Keratinocyte (primary cell): Measurements from ENCODE around the gene PPP1R14D. TPM values are rescaled to one million over a fixed set of nuclear protein-coding genes. Genes with fewer than 3 reads are reported as not detected.
A peak's percentile ranks its signal among the peaks of the same experiment; 100 is the strongest.

ENCODE experiments used
- DNase-seq: peaks from one replicate; pipeline ENCODE4 v3.0.0-alpha.2; 2011; ENCODE audit warnings: low read depth, missing footprints, low spot score
- FAIRE-seq: peaks from 2 replicates; lab custom pipeline; 2011; peaks lifted over from hg19 to GRCh38; lab: Jason Lieb, UNC
- H2AFZ ChIP-seq: 2 replicates; pipeline ENCODE4 v1.6.0; 2012; ENCODE audit warnings: low read length, control low read depth, inconsistent platforms; ENCODE audit not compliant: control insufficient read depth
- H3K27ac ChIP-seq: 2 replicates; pipeline ENCODE4 v1.5.1; 2011; ENCODE audit warnings: low read length; ENCODE audit not compliant: control insufficient read depth, insufficient read depth
- H3K27me3 ChIP-seq: 3 replicates; pipeline ENCODE4 v1.6.0; 2011; ENCODE audit warnings: low read length; ENCODE audit not compliant: control insufficient read depth, insufficient read depth; ENCODE audit errors: extremely low read depth
- H3K36me3 ChIP-seq, 2 experiments: 2 replicates in 1 of 2; 3 replicates in 1 of 2; pipeline ENCODE4 v1.5.1; 2011; ENCODE audit warnings: low read length in 2 of 2, mild to moderate bottlenecking in 1 of 2; ENCODE audit not compliant: control insufficient read depth in 2 of 2, insufficient read depth in 2 of 2; ENCODE audit errors: extremely low read depth in 1 of 2
- H3K4me1 ChIP-seq: 3 replicates; pipeline ENCODE4 v1.5.1; 2011; ENCODE audit warnings: low read length; ENCODE audit not compliant: control insufficient read depth, insufficient read depth; ENCODE audit errors: extremely low read depth
- H3K4me2 ChIP-seq: 3 replicates; pipeline ENCODE4 v1.6.0; 2011; ENCODE audit warnings: low read depth, low read length; ENCODE audit not compliant: control insufficient read depth, insufficient read depth; ENCODE audit errors: extremely low read depth
- H3K4me3 ChIP-seq, 3 experiments: fragments of 200-600 bp in 1 of 3; sonication (generic) in 1 of 3; 2 replicates in 2 of 3; 3 replicates in 1 of 3; pipeline ENCODE4 v1.5.1; 2011 to 2016; ENCODE audit warnings: low read length in 3 of 3, mild to moderate bottlenecking in 3 of 3, control low read depth in 2 of 3, inconsistent platforms in 1 of 3, low read depth in 1 of 3, mixed read lengths in 1 of 3, mixed run types in 1 of 3, moderate library complexity in 1 of 3; ENCODE audit not compliant: control insufficient read depth in 2 of 3, insufficient read depth in 2 of 3; ENCODE audit errors: extremely low read depth in 1 of 3
- H3K79me2 ChIP-seq: 2 replicates; pipeline ENCODE4 v1.6.0; 2012; ENCODE audit warnings: low read length; ENCODE audit not compliant: control insufficient read depth, insufficient read depth
- H3K9ac ChIP-seq: 3 replicates; pipeline ENCODE4 v1.6.0; 2011; ENCODE audit warnings: low read length; ENCODE audit not compliant: control insufficient read depth, insufficient read depth; ENCODE audit errors: extremely low read depth
- H3K9me1 ChIP-seq: 3 replicates; pipeline ENCODE4 v1.6.0; 2011; ENCODE audit warnings: low read length; ENCODE audit not compliant: control insufficient read depth, insufficient read depth; ENCODE audit errors: extremely low read depth
- H3K9me3 ChIP-seq: 2 replicates; pipeline ENCODE4 v1.5.1; 2012; ENCODE audit warnings: low read depth, low read length; ENCODE audit not compliant: control insufficient read depth
- H4K20me1 ChIP-seq: 3 replicates; pipeline ENCODE4 v1.6.0; 2011; ENCODE audit warnings: low read length; ENCODE audit not compliant: control insufficient read depth, insufficient read depth; ENCODE audit errors: extremely low read depth
- CTCF ChIP-seq, 3 experiments: IDR thresholded peaks in 1 of 3; conservative IDR thresholded peaks in 1 of 3; optimal IDR thresholded peaks in 1 of 3; 2 replicates in 2 of 3; 3 replicates in 1 of 3; pipeline versions ENCODE3 to v1.5.1; 2011; ENCODE audit warnings: low read length in 3 of 3, mild to moderate bottlenecking in 3 of 3, moderate library complexity in 2 of 3, control low read depth in 1 of 3, inconsistent platforms in 1 of 3; ENCODE audit not compliant: insufficient read depth in 2 of 3; ENCODE audit errors: extremely low read depth in 1 of 3
- EZH2 ChIP-seq: IDR thresholded peaks from one replicate; pipeline ENCODE4 v1.6.1; 2012; ENCODE audit warnings: inconsistent platforms, mild to moderate bottlenecking, low read length, moderate library complexity
- dilution Hi-C: fragments of 300-500 bp; cut with MboI; formaldehyde crosslinking; loops from one replicate; pipeline ENCODE4 v1.7.0; 2020; ENCODE audit warnings: low sequenced_read_pairs; ENCODE audit not compliant: extremely low pct_ligation_motif_present
- polyA plus RNA-seq, 5 experiments: library from polyadenylated mRNA; depleted of rRNA in 3 of 5; stranded (reverse) in 3 of 5; stranded (forward) in 1 of 5; unstranded in 1 of 5; fragments of >200 nt; gene quantifications; 1 replicate in 1 of 5; 2 replicates in 3 of 5; 3 replicates in 1 of 5; pipeline versions ENCODE4 v1.2.1 to v1.2.3, GENCODE V29; 2011 to 2012; ENCODE audit warnings: missing spikeins in 2 of 5, low read depth in 1 of 5, low replicate concordance in 1 of 5

The PPP1R14D gene
- polyA plus RNA-seq, 1 donor (not counting 4 experiments of a cell fraction or from before 2014, with no cell fraction given): not detected

- Histone ChIP-seq H3K4me1 (peaks cover 25% of the 10 kb centered on the region), H2AFZ (no peak overlapping the region), H3K9me3 (no peaks in the 10 kb centered on the region), H3K27me3 (no peaks in the 10 kb centered on the region), H3K27ac (no peak overlapping the region), H3K9ac (no peak overlapping the region), H4K20me1 (peaks cover 18% of the 10 kb centered on the region), H3K4me3 (no peak overlapping the region), H3K4me2 (no peak overlapping the region), H3K9me1 (peaks cover 4% of the 10 kb centered on the region), H3K79me2 (peaks cover 63% of the 10 kb centered on the region), H3K36me3 (peaks cover 38 to 61% of the 10 kb centered on the region in 2 experiments)
- FAIRE-seq: no peak
- dilution Hi-C loops: no loop called here
- no peak for DNase-seq
- no peak for TF ChIP-seq CTCF (optimal IDR thresholded peaks at IDR 0.05 in 1 of 3, IDR thresholded peaks at IDR 0.05 in 1 of 3, conservative IDR thresholded peaks at IDR 0.05 in 1 of 3; ENCODE audit: extremely low read depth in 1 of 3, insufficient read depth in 2 of 3, low read length in 3 of 3)
- TF ChIP-seq EZH2: no peak
These were observed 22.1 kb upstream of the PPP1R14D start for GRCh38 chr15:40850576-40851112.

DNA sequence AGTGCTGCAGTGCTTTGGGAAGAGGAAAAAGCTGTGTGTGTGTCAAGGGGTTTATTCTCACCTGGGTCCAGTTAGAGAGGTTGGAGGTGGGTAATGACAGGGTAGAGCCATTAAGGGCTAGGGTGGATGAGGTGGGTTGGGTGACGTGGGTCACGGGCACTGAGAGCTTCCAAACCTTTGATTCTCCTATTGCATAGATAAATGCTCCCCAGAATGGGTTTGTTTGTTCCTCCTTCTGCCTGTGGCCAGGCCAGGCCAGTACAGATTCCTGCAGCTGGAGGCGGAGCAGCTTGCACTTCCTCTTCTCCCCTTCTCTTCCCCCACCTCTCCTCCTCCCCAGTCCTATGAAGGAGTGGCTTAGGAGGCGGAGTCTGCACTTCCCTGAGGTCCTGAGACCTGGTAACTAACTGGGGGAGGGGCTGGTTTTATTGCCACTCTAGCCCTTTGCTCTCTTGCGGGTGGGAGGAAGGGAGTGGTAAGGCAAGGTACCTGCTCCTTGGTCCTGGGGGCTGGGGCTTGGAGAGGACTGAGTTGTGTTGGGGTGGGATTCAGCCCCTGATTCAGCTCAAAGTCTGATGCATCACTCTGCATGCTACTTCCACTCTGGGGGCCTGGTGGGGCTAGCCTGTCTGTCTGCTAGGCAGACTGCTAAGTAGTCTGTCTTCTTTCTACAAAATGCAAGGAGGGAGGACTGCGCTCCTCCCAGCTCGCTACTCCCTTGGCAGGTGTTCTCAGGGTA lies 18.9 kb upstream of the PPP1R14D start:
- peak overlapping the region; percentile 97 for H3K4me2 ChIP-seq
- peak overlapping the region; percentile 79 to 99 (median 95) for H3K4me3 ChIP-seq
- peaks cover 4% of the 10 kb centered on the region for H3K9me1 ChIP-seq
- peaks cover 73% of the 10 kb centered on the region for H3K79me2 ChIP-seq
- peak overlapping the region; percentile 92 for H3K27ac ChIP-seq
- H3K36me3 ChIP-seq: peaks cover 16 to 34% of the 10 kb centered on the region in 2 experiments
- peak overlapping the region; percentile 85 for H3K9ac ChIP-seq
- no peaks in the 10 kb centered on the region for H3K9me3 ChIP-seq
- H2AFZ ChIP-seq: no peak overlapping the region
- TF ChIP-seq EZH2: no peak
- TF ChIP-seq CTCF (optimal IDR thresholded peaks at IDR 0.05 in 1 of 3, IDR thresholded peaks at IDR 0.05 in 1 of 3, conservative IDR thresholded peaks at IDR 0.05 in 1 of 3; ENCODE audit: extremely low read depth in 1 of 3, insufficient read depth in 2 of 3, low read length in 3 of 3): peak in 2 of 3 experiments; percentile 9 to 41
- peak; percentile 76 for FAIRE-seq
- peaks cover 36% of the 10 kb centered on the region for H3K4me1 ChIP-seq
- no peaks in the 10 kb centered on the region for H3K27me3 ChIP-seq
- DNase-seq: no peak
- peaks cover 21% of the 10 kb centered on the region for H4K20me1 ChIP-seq
- dilution Hi-C loops: no loop called here
